Gastrocnemius medialis (tissue), 4 donors: Measurements from ENCODE around the gene PIK3CD.

Experiments used
- POLR2A ChIP-seq, 2 donors: fragments of 450-650 bp; IDR thresholded peaks; one replicate each; pipeline ENCODE4 v1.6.1; 2017; ENCODE audit warnings: antibody characterized with exemption in 2 of 2, mild to moderate bottlenecking in 2 of 2, moderate library complexity in 2 of 2
- TF ChIP-seq, protein P1 (sequence below), 5 experiments: fragments of 450-650 bp in 3 of 5; fragments of 200-600 bp in 2 of 5; sonication (generic) in 2 of 5; IDR thresholded peaks in 4 of 5; conservative IDR thresholded peaks in 1 of 5; 1 replicate in 4 of 5; 2 replicates in 1 of 5; pipeline ENCODE4 v1.5.1; 2016 to 2019; ENCODE audit warnings: antibody characterized with exemption in 5 of 5, mild to moderate bottlenecking in 3 of 5, moderate library complexity in 3 of 5

DNA sequence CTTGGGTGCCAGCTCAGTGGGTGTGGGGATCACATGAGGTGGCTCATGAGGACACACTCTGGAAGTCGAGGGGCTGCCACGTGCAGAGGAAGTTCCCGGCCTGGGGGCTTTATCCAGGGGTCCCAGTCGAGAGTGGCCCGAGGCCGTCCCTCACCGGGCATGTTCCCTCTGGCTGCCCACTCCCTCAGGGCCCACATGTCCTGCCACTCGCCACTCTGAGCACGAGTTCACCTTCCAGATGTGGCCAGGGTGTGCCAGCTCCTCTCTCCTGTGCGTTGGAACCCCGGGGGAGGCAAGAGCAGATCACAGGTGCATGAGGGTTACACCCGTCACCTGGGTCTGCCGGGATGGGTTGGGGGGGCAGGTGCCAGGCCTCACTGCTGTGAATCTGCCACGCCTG lies 48.2 kb upstream of the PIK3CD start:
- TF ChIP-seq POLR2A (IDR thresholded peaks at IDR 0.05) = no peak
- TF ChIP-seq, protein P1, sequence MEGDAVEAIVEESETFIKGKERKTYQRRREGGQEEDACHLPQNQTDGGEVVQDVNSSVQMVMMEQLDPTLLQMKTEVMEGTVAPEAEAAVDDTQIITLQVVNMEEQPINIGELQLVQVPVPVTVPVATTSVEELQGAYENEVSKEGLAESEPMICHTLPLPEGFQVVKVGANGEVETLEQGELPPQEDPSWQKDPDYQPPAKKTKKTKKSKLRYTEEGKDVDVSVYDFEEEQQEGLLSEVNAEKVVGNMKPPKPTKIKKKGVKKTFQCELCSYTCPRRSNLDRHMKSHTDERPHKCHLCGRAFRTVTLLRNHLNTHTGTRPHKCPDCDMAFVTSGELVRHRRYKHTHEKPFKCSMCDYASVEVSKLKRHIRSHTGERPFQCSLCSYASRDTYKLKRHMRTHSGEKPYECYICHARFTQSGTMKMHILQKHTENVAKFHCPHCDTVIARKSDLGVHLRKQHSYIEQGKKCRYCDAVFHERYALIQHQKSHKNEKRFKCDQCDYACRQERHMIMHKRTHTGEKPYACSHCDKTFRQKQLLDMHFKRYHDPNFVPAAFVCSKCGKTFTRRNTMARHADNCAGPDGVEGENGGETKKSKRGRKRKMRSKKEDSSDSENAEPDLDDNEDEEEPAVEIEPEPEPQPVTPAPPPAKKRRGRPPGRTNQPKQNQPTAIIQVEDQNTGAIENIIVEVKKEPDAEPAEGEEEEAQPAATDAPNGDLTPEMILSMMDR (IDR thresholded peaks at IDR 0.05 in 4 of 5, conservative IDR thresholded peaks at IDR 0.05 in 1 of 5) = no peak
